Stomach (tissue), 9 donors: ENCODE measurements around the gene GPER1. TPM values are rescaled to one million over a fixed set of nuclear protein-coding genes. Genes with fewer than 3 reads are reported as not detected.

Experiments
- DNase-seq, 2 donors: peaks; one replicate each; pipeline versions ENCODE4 v3.0.0 to v3.0.0-alpha.2; 2013 to 2019
- H3K27ac ChIP-seq, 5 donors: fragments of 200-600 bp in 4 of 5; sonication (generic) in 4 of 5; one replicate each; pipeline ENCODE4 v1.5.1; 2013 to 2019; ENCODE audit warnings: mild to moderate bottlenecking in 1 of 5, moderate library complexity in 1 of 5
- H3K27me3 ChIP-seq, 3 donors: fragments of 200-600 bp; sonication (generic); one replicate each; pipeline ENCODE4 v1.5.1; 2017 to 2019; ENCODE audit warnings: mixed run types in 1 of 3
- H3K36me3 ChIP-seq, 4 donors: fragments of 200-600 bp; sonication (generic); 1 replicate in 3 of 4; 2 replicates in 1 of 4; pipeline ENCODE4 v1.5.1; 2016 to 2019
- H3K4me1 ChIP-seq, 4 donors: fragments of 200-600 bp; sonication (generic); one replicate each; pipeline ENCODE4 v1.5.1; 2016 to 2019
- H3K4me3 ChIP-seq, 4 donors: fragments of 200-600 bp; sonication (generic) in 3 of 4; one replicate each; pipeline ENCODE4 v1.5.1; 2016 to 2019; ENCODE audit warnings: mild to moderate bottlenecking in 1 of 4
- H3K9me3 ChIP-seq, 4 donors: fragments of 200-600 bp; sonication (generic); one replicate each; pipeline ENCODE4 v1.5.1; 2016 to 2019
- EP300 ChIP-seq: sonication (generic); formaldehyde crosslinking; IDR thresholded peaks from one replicate; pipeline ENCODE4 v1.6.1; 2017; ENCODE audit warnings: antibody characterized with exemption
- POLR2A ChIP-seq, 4 donors: fragments of 450-650 bp; IDR thresholded peaks; one replicate each; pipeline ENCODE4 v1.6.1; 2016; ENCODE audit warnings: antibody characterized with exemption in 4 of 4, control low read depth in 2 of 4, mild to moderate bottlenecking in 1 of 4, moderate library complexity in 1 of 4
- POLR2AphosphoS5 ChIP-seq, 3 donors: sonication (generic); formaldehyde crosslinking; IDR thresholded peaks; one replicate each; pipeline ENCODE4 v1.6.1; 2016; ENCODE audit warnings: antibody characterized with exemption in 3 of 3
- WGBS, 5 donors: extraction: QIAGEN DNeasy Blood & Tissue Kit in 3 of 5; methylation state at CpG; one replicate each; pipeline versions ENCODE4 v1.1.5 to v1.1.7; 2013 to 2018; 5-methylcytosine and 5-hydroxymethylcytosine counted together
- intact Hi-C: fragments of 100-400 bp; cut with DNase I; formaldehyde crosslinking; loops from one replicate; pipeline ENCODE4 v1.15.1; 2023; ENCODE audit warnings: low total_unique reads
- polyA plus RNA-seq, 3 donors: library from polyadenylated mRNA; stranded (reverse); fragments of 200-250 nt; gene quantifications; one replicate each; pipeline ENCODE4 v1.2.3, GENCODE V29; 2013
- total RNA-seq, 5 donors: library from RNA; depleted of rRNA; stranded (reverse); fragments of >200 nt; gene quantifications; one replicate each; pipeline versions ENCODE4 v1.1.0 to v1.2.3, GENCODE V29; 2014 to 2016
- TF ChIP-seq, protein P1 (sequence below), 7 experiments: fragments of 450-650 bp in 4 of 7; fragments of 200-600 bp in 3 of 7; sonication (generic) in 3 of 7; IDR thresholded peaks; one replicate each; pipeline ENCODE4 v1.5.1; 2016 to 2019; ENCODE audit warnings: antibody characterized with exemption in 7 of 7, control low read depth in 2 of 7, mild to moderate bottlenecking in 1 of 7
- donor health status: healthy with polysubstance abuse.
- donor health status: Bipolar disorder and iron deficiency.
- donor health status: healthy.

The GPER1 gene
- total and polyA plus RNA-seq, 8 donors = 0.58 to 31.2 (median 18.3) TPM; not detected in 1

DNA sequence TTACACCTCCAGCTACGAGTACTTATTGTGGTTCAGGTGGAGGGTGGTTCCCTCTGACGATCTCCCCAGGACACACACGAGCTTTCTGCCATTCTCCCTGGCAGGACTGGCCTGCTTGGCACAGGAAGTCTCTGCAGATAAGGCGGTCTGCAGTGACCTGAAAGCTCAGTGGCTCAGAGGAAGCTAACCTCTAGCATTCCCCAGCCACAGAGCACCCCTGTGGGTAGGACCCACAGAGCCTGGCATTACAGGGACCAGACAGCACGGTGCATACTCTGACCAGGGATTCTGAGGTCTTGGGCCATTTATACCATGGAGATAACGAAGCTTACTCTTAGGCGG lies 45.5 kb upstream of the GPER1 start:
- H3K36me3 ChIP-seq = no peaks in the 10 kb centered on the region
- H3K9me3 ChIP-seq = no peaks in the 10 kb centered on the region
- H3K4me1 ChIP-seq = peaks cover 59 to 72% (median 66%) of the 10 kb centered on the region in 4 donors
- TF ChIP-seq, protein P1, sequence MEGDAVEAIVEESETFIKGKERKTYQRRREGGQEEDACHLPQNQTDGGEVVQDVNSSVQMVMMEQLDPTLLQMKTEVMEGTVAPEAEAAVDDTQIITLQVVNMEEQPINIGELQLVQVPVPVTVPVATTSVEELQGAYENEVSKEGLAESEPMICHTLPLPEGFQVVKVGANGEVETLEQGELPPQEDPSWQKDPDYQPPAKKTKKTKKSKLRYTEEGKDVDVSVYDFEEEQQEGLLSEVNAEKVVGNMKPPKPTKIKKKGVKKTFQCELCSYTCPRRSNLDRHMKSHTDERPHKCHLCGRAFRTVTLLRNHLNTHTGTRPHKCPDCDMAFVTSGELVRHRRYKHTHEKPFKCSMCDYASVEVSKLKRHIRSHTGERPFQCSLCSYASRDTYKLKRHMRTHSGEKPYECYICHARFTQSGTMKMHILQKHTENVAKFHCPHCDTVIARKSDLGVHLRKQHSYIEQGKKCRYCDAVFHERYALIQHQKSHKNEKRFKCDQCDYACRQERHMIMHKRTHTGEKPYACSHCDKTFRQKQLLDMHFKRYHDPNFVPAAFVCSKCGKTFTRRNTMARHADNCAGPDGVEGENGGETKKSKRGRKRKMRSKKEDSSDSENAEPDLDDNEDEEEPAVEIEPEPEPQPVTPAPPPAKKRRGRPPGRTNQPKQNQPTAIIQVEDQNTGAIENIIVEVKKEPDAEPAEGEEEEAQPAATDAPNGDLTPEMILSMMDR (IDR thresholded peaks at IDR 0.05) = no peak
- TF ChIP-seq POLR2A (IDR thresholded peaks at IDR 0.05) (no peak), EP300 (no peak), POLR2AphosphoS5 (IDR thresholded peaks at IDR 0.05) (no peak)
- H3K27me3 ChIP-seq = no peaks in the 10 kb centered on the region
- 18 to 61% (median 38%) methylated on average over 4 to 7 of the region's 7 CpGs for WGBS, 5 donors
- peak overlapping the region; percentile 85 to 93 (median 89) for H3K27ac ChIP-seq
- intact Hi-C loops = no loop called here
- no peak overlapping the region for H3K4me3 ChIP-seq
- DNase-seq = peak; percentile 46 to 75

DNA sequence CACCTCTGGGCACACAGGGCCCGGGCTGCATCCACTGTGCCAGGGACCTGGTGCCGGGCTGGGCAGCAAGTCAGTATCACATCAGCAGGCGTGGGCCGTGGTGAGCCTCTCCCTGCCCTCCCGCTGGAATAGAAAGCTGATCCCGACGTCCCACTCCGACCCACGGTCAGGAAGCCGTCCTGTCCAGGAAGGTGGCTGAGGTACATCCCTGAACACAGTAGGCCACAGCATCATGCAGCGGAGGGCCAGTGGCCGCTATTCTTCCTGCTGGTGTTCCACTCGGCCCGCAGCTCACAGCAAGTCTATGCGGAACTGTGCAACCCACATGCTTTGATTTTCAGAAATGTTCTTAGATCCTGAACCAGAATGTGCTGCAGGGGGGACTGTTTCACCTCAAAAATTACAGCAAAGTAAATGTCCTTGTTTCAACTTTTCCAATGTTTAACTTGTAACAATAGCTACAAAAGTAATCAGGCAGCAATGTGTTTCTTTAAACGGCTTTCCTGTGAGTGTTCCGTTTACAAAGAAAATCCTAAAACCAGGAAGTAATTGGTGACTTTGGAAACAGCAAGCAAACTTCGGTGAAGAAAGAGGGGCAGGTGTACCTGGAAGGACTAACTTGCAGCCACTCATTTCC lies 44.2 kb upstream of the GPER1 start:
- Histone ChIP-seq H3K9me3 (no peaks in the 10 kb centered on the region), H3K27me3 (no peaks in the 10 kb centered on the region), H3K4me1 (peaks cover 69 to 84% (median 77%) of the 10 kb centered on the region in 4 donors), H3K36me3 (no peaks in the 10 kb centered on the region), H3K4me3 (peak overlapping the region; percentile 64 to 78 (median 72)), H3K27ac (peak overlapping the region; percentile 86 to 93 (median 91))
- 21 to 34% (median 25%) methylated on average over 14 to 18 of the region's 18 CpGs for WGBS, 5 donors
- intact Hi-C loops = no loop called here
- TF ChIP-seq EP300 (no peak), POLR2AphosphoS5 (IDR thresholded peaks at IDR 0.05) (no peak), POLR2A (IDR thresholded peaks at IDR 0.05) (no peak)
- TF ChIP-seq, protein P1 (IDR thresholded peaks at IDR 0.05) = no peak
- DNase-seq = no peak

DNA sequence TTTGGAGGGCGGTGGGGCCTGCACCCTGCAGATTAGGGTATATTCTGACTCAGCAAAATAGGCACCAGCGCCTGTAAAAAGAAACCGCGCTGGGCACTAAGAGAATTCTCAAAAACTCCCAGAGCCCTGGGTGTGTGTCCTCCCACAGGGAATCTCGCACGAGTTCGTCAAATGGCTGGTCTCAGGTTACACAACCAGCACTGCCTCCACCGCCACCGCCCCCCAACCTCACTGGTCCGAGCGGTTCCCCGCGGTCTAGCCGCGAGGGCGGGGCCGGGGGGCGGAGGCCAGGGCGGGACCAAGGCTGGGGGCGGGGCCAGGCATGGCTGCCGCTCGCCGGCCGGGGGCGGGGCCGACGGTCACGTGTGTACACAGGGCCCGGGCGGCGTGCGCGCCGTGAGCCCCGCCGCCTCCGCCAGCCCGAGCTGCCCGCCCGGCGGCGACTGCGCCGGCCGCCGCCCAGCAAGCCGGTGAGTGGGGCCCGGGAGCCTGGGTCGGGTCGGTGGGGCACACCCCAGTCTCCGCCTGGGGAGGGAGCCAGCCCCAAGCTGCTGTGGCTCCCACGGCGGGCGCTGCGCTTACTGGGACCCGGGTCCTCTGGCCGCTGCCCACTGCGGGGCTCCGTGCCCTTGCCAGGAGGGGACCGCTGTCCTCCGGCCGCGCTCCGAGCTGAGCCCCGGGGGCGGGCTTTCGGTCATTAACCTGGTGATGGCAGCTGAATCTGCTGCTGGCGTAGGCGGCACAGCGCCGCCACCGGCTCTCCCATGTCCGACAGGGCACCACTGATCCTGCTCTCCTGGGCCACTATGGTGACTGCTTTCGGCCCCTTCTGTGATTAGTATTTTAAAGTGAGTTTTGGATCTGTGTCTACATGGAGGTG lies 43.5 kb upstream of the GPER1 start, which contains the start of gene GPR146:
GPR146 (plus strand) TSS at position 358 of the 880 bp plus-strand sequence. CDS start 12,970 bp downstream, outside the sequence.
- intact Hi-C loops = no loop called here
- peak within 1 kb of the TSS; percentile 86 to 95 (median 93) for H3K27ac ChIP-seq
- no peaks in the 10 kb centered on the region for H3K9me3 ChIP-seq
- no peaks in the 10 kb centered on the region for H3K36me3 ChIP-seq
- H3K27me3 ChIP-seq = no peaks in the 10 kb centered on the region
- peak within 1 kb of the TSS; percentile 64 to 78 (median 72) for H3K4me3 ChIP-seq
- TF ChIP-seq EP300 = no peak
- peak; percentile 54 to 78 (median 63) for TF ChIP-seq POLR2AphosphoS5 (IDR thresholded peaks at IDR 0.05)
- peak in 1 of 4 donors; percentile 13 for TF ChIP-seq POLR2A (IDR thresholded peaks at IDR 0.05)
- TF ChIP-seq, protein P1 (IDR thresholded peaks at IDR 0.05) = peak in 4 of 7 experiments; percentile 23 to 57 (median 46)
- WGBS, 5 donors = 0 to 1% (median 1%) methylated on average over 19 to 74 of the region's 74 CpGs
- peak; percentile 97 to 98 for DNase-seq
- H3K4me1 ChIP-seq = peaks cover 75 to 91% (median 84%) of the 10 kb centered on the region in 4 donors
